Spleen (tissue), 11 donors: ENCODE data around the gene TNFRSF12A. TPM values are rescaled to one million over a fixed set of nuclear protein-coding genes. Genes with fewer than 3 reads are reported as not detected.

Experiments
- DNase-seq: peaks from one replicate; pipeline ENCODE4 v3.0.0-alpha.2; 2020
- H3K27ac ChIP-seq, 8 donors: fragments of 200-600 bp; sonication (generic) in 7 of 8; 1 replicate in 4 of 8; 2 replicates in 4 of 8; pipeline versions ENCODE4 v1.5.0 to v1.8.0; 2016 to 2021; ENCODE audit warnings: inconsistent platforms in 4 of 8, mild to moderate bottlenecking in 4 of 8, moderate library complexity in 1 of 8
- H3K27me3 ChIP-seq, 7 donors: fragments of 200-600 bp; sonication (generic) in 6 of 7; replicated peaks in 1 of 7; 1 replicate in 4 of 7; 2 replicates in 3 of 7; pipeline versions ENCODE4 v1.5.0 to v1.8.0; 2016 to 2021; ENCODE audit warnings: inconsistent platforms in 3 of 7, mild to moderate bottlenecking in 1 of 7
- H3K36me3 ChIP-seq, 6 donors: fragments of 200-600 bp; sonication (generic) in 5 of 6; 1 replicate in 4 of 6; 2 replicates in 2 of 6; pipeline versions ENCODE4 v1.5.0 to v1.8.0; 2016 to 2021; ENCODE audit warnings: inconsistent platforms in 2 of 6
- H3K4me1 ChIP-seq, 6 donors: fragments of 200-600 bp; sonication (generic) in 5 of 6; 1 replicate in 3 of 6; 2 replicates in 3 of 6; pipeline versions ENCODE4 v1.5.0 to v1.8.0; 2016 to 2021; ENCODE audit warnings: inconsistent platforms in 3 of 6
- H3K4me3 ChIP-seq, 8 donors: fragments of 200-600 bp; sonication (generic) in 7 of 8; 1 replicate in 4 of 8; 2 replicates in 4 of 8; pipeline versions ENCODE4 v1.5.0 to v1.8.0; 2016 to 2021; ENCODE audit warnings: inconsistent platforms in 4 of 8, mild to moderate bottlenecking in 4 of 8, moderate library complexity in 2 of 8
- H3K9me3 ChIP-seq, 8 donors: fragments of 200-600 bp; sonication (generic) in 7 of 8; 1 replicate in 4 of 8; 2 replicates in 4 of 8; pipeline versions ENCODE4 v1.5.0 to v1.8.0; 2016 to 2021; ENCODE audit warnings: inconsistent platforms in 4 of 8
- POLR2A ChIP-seq, 3 donors: fragments of 450-650 bp; IDR thresholded peaks; one replicate each; pipeline ENCODE4 v1.5.1; 2017; ENCODE audit warnings: antibody characterized with exemption in 3 of 3, mild to moderate bottlenecking in 1 of 3
- POLR2AphosphoS5 ChIP-seq, 3 donors: sonication (generic); formaldehyde crosslinking; IDR thresholded peaks; one replicate each; pipeline ENCODE4 v1.5.1; 2017; ENCODE audit warnings: antibody characterized with exemption in 3 of 3
- WGBS, 5 donors: extraction: QIAGEN DNeasy Blood & Tissue Kit in 3 of 5; methylation state at CpG; one replicate each; pipeline versions ENCODE4 v1.1.5 to v1.1.7; 2013 to 2018; 5-methylcytosine and 5-hydroxymethylcytosine counted together
- intact Hi-C: fragments of 100-400 bp; cut with DNase I; formaldehyde crosslinking; loops from one replicate; pipeline ENCODE4 v1.15.0; 2023; ENCODE audit warnings: low total_unique reads
- polyA plus RNA-seq, 3 donors: library from polyadenylated mRNA; stranded (reverse); fragments of 200-250 nt; gene quantifications; one replicate each; pipeline ENCODE4 v1.2.1, GENCODE V29; 2013
- total RNA-seq, 7 donors: library from RNA; depleted of rRNA in 3 of 7; stranded (reverse); fragments of >200 nt in 3 of 7; fragmentation: NEBNext Ultra II Directional in 4 of 7; extraction: Animal tissue kit (Norgen Biotek cat#: 25700) in 4 of 7; gene quantifications; one replicate each; pipeline versions ENCODE4 v1.1.0 to v1.2.1, GENCODE V29; 2016 to 2021
- TF ChIP-seq, protein P1 (sequence below), 11 experiments: fragments of 200-600 bp in 7 of 11; fragments of 450-650 bp in 4 of 11; sonication (generic) in 4 of 11; IDR thresholded peaks in 8 of 11; conservative IDR thresholded peaks in 3 of 11; 1 replicate in 7 of 11; 2 replicates in 4 of 11; pipeline versions ENCODE4 v1.4.0 to v1.8.0; 2016 to 2021; ENCODE audit warnings: antibody characterized with exemption in 11 of 11, inconsistent platforms in 4 of 11, mild to moderate bottlenecking in 1 of 11
- donor health status: healthy with polysubstance abuse.
- donor health status: DM: no; HTN: no; CAD: no; lungs with moderate emphysema.
- donor health status: DM: no; HTN: no; CAD: no.
- donor health status: Bipolar disorder and iron deficiency.
- donor health status: healthy.
- donor health status: DM: no; HTN: no; CAD: no.
- donor health status: DM: yes; HTN: yes; CAD: no.

TNFRSF12A gene
- total and polyA plus RNA-seq, 10 donors = 2.0 to 26.1 (median 8.0) TPM

DNA sequence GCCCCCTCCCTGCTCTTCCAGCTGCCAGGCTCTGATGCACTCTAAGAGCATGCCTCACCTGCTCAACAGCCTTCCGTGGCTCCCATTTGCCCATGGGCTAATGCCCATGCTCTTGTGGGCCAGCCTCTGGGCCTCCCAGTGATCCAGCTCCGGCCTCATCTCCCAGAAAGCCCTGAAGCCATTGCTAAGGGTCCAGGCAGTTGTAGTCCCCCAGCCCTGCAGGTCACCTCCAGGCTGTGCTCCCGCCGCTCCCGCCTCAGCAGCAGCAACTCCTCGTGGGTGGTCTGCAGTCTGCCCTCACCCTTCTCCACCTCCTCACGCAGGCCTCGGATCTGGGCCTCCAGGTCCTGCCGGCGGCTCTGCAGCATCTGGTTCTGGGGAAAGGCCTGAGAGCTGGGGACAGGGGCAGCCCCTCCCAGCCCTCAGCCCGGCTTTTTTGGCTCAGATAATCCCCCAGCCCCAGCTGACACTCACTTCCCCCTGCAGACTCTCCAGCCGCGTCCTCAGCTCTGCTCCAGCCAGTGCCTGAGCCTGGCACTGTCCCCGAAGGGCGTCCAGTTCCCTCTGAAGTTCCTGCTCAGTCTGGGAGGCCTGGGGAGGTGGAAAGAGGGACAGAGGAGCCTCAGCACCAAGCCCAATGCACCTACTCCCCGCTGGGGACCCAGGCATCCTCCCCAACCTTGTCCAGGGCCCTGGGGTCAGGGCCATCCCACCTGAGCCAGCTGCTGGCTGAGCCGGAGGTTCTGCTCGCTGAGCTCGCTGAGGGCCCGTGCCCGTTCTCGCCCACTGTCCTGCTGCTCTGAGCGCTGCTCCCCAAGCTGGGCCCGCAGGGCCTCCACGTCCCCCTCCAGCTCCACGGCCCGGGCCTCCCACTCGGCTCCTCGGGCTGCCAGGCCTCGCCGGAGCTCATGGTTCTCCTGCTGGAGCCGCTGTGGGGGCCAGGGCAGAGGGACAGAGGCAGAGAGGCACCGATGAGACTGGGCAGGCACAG lies 10.3 kb downstream of the TNFRSF12A start:
- TF ChIP-seq, protein P1, sequence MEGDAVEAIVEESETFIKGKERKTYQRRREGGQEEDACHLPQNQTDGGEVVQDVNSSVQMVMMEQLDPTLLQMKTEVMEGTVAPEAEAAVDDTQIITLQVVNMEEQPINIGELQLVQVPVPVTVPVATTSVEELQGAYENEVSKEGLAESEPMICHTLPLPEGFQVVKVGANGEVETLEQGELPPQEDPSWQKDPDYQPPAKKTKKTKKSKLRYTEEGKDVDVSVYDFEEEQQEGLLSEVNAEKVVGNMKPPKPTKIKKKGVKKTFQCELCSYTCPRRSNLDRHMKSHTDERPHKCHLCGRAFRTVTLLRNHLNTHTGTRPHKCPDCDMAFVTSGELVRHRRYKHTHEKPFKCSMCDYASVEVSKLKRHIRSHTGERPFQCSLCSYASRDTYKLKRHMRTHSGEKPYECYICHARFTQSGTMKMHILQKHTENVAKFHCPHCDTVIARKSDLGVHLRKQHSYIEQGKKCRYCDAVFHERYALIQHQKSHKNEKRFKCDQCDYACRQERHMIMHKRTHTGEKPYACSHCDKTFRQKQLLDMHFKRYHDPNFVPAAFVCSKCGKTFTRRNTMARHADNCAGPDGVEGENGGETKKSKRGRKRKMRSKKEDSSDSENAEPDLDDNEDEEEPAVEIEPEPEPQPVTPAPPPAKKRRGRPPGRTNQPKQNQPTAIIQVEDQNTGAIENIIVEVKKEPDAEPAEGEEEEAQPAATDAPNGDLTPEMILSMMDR (IDR thresholded peaks at IDR 0.05 in 8 of 11, conservative IDR thresholded peaks at IDR 0.05 in 3 of 11) = no peak
- TF ChIP-seq POLR2A (IDR thresholded peaks at IDR 0.05) = no peak
- TF ChIP-seq POLR2AphosphoS5 (IDR thresholded peaks at IDR 0.05) = no peak
- Histone ChIP-seq H3K4me3 (no peak overlapping the region), H3K9me3 (no peaks in the 10 kb centered on the region), H3K27ac (no peak overlapping the region), H3K36me3 (peaks cover 0 to 24% (median 18%) of the 10 kb centered on the region in 6 donors), H3K4me1 (peaks cover 4 to 72% (median 28%) of the 10 kb centered on the region in 6 donors), H3K27me3 (peaks cover 0 to 75% (median 59%) of the 10 kb centered on the region in 7 donors)
- intact Hi-C loops = no loop called here
- DNase-seq = peak; percentile 76
- 74 to 81% (median 79%) methylated on average over 28 to 33 of the region's 33 CpGs for WGBS, 5 donors

GRCh38 chr16:3032624-3033023 lies 12.5 kb downstream of the TNFRSF12A start:
- H3K27ac ChIP-seq = no peak overlapping the region
- H3K4me3 ChIP-seq = no peak overlapping the region
- H3K36me3 ChIP-seq = peaks cover 0 to 3% (median 0%) of the 10 kb centered on the region in 6 donors
- DNase-seq = no peak
- peaks cover 10 to 83% (median 42%) of the 10 kb centered on the region in 6 donors for H3K4me1 ChIP-seq
- no peaks in the 10 kb centered on the region for H3K9me3 ChIP-seq
- WGBS, 5 donors = 22 to 40% (median 29%) methylated on average over 7 of the region's 7 CpGs
- TF ChIP-seq, protein P1 (IDR thresholded peaks at IDR 0.05 in 8 of 11, conservative IDR thresholded peaks at IDR 0.05 in 3 of 11) = no peak
- no peak for TF ChIP-seq POLR2A (IDR thresholded peaks at IDR 0.05)
- TF ChIP-seq POLR2AphosphoS5 (IDR thresholded peaks at IDR 0.05) = no peak
- intact Hi-C loops = no loop called here
- H3K27me3 ChIP-seq = peaks cover 7 to 96% (median 80%) of the 10 kb centered on the region in 7 donors

DNA sequence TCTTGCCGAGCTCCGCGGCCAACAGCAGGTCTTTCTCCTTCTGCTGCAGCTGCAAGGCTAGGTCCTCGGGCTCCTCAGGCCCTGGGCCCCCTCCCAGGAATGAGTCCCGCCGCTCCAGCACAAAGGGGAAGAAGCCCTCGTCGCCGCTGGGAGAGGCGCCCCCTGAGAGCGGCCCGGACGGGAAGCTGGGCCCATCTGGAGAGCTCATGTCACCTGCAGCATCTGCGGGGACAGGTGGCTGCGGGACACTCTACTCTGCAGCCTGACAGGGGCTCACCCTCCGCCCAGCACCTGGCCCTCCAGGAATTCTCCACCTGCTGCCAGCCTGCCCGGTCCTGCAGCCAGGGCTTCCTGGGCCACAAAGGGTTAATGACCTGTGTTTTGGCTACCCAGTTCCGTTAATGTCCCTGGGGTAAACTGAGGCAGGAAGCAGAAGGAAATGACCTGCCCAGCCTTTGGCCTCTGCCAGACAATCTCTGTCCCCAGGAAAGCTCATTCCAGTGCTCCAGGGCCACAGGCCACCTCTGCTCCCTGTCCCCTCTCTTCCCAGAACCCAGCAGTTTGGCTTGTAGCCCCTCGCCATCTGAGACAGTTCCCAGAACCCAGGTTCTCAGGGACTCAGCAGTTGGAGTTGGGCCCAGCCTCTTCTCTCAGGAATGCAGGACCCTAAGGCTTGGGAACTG lies 15.3 kb downstream of the TNFRSF12A start:
- DNase-seq = no peak
- no peak overlapping the region for H3K27ac ChIP-seq
- no peaks in the 10 kb centered on the region for H3K36me3 ChIP-seq
- TF ChIP-seq POLR2A (IDR thresholded peaks at IDR 0.05) (no peak), POLR2AphosphoS5 (IDR thresholded peaks at IDR 0.05) (no peak)
- TF ChIP-seq, protein P1 (IDR thresholded peaks at IDR 0.05 in 8 of 11, conservative IDR thresholded peaks at IDR 0.05 in 3 of 11) = no peak
- intact Hi-C loops = no loop called here
- no peaks in the 10 kb centered on the region for H3K9me3 ChIP-seq
- H3K4me1 ChIP-seq = peaks cover 0 to 65% (median 20%) of the 10 kb centered on the region in 6 donors
- no peak overlapping the region for H3K4me3 ChIP-seq
- 12 to 39% (median 28%) methylated on average over 5 to 19 of the region's 19 CpGs for WGBS, 5 donors
- H3K27me3 ChIP-seq = peaks cover 7 to 100% (median 83%) of the 10 kb centered on the region in 7 donors
